Neural cell (in vitro differentiated cells): ENCODE data around the gene APOBEC3G. TPM values are rescaled to one million over a fixed set of nuclear protein-coding genes. Genes with fewer than 3 reads are reported as not detected.
A peak's percentile ranks its signal among the peaks of the same experiment; 100 is the strongest.

Experiments
- H2AFZ ChIP-seq: fragments of 200-600, 300-800 bp; sonication (generic), shearing (Covaris generic); 2 replicates; pipeline ENCODE4 v1.6.0; 2014; ENCODE audit warnings: low read depth, mild to moderate bottlenecking, antibody characterized with exemption, low read length, moderate library complexity
- H3F3A ChIP-seq: fragments of 200-600 bp; shearing (Covaris generic); 2 replicates; pipeline ENCODE4 v1.6.1; 2016; ENCODE audit warnings: mild to moderate bottlenecking, moderate library complexity, mixed read lengths, antibody characterized with exemption, low read length; ENCODE audit not compliant: insufficient read depth, poor library complexity, severe bottlenecking
- H3K27ac ChIP-seq: fragments of 200-600, 300-800 bp; sonication (generic), shearing (Covaris generic); 2 replicates; pipeline ENCODE4 v1.5.1; 2014; ENCODE audit warnings: mild to moderate bottlenecking, low read length, moderate library complexity
- H3K27me3 ChIP-seq: fragments of 300-800, 200-600 bp; sonication (generic), shearing (Covaris generic); 2 replicates; pipeline ENCODE4 v1.6.0; 2014; ENCODE audit warnings: mild to moderate bottlenecking, low read depth, low read length, moderate library complexity; ENCODE audit not compliant: insufficient read depth
- H3K36me3 ChIP-seq: fragments of 300-800, 200-600 bp; sonication (generic), shearing (Covaris generic); 2 replicates; pipeline ENCODE4 v1.5.1; 2014; ENCODE audit warnings: mild to moderate bottlenecking, antibody characterized with exemption, low read length, moderate library complexity; ENCODE audit not compliant: insufficient read depth
- H3K4me2 ChIP-seq: fragments of 300-800, 200-600 bp; sonication (generic), shearing (Covaris generic); 2 replicates; pipeline ENCODE4 v1.6.0; 2014; ENCODE audit warnings: mild to moderate bottlenecking, low read length
- H3K4me3 ChIP-seq: fragments of 300-800, 200-600 bp; sonication (generic), shearing (Covaris generic); 2 replicates; pipeline ENCODE4 v1.5.1; 2014; ENCODE audit warnings: mild to moderate bottlenecking, low read length, moderate library complexity
- H3K79me2 ChIP-seq: fragments of 200-600 bp; shearing (Covaris generic); replicated peaks from 2 replicates; pipeline ENCODE4 v1.6.0; 2014; ENCODE audit warnings: mild to moderate bottlenecking, low read length, moderate library complexity; ENCODE audit not compliant: insufficient read depth
- H3K9ac ChIP-seq: fragments of 300-800, 200-600 bp; sonication (generic), shearing (Covaris generic); 2 replicates; pipeline ENCODE4 v1.6.1; 2016; ENCODE audit warnings: mild to moderate bottlenecking, low read length, mixed read lengths
- H3K9me2 ChIP-seq: fragments of 200-600 bp; shearing (Covaris generic); 2 replicates; pipeline ENCODE4 v1.6.1; 2016; ENCODE audit warnings: mild to moderate bottlenecking, low read length, mixed read lengths; ENCODE audit not compliant: insufficient read depth
- H3K9me3 ChIP-seq: fragments of 200-600, 300-800 bp; sonication (generic), shearing (Covaris generic); 2 replicates; pipeline ENCODE4 v1.6.1; 2016; ENCODE audit warnings: mild to moderate bottlenecking, mixed run types, low read length, moderate library complexity, mixed read lengths
- H4K20me1 ChIP-seq: fragments of 200-600 bp; shearing (Covaris generic); 2 replicates; pipeline ENCODE4 v1.6.1; 2016; ENCODE audit warnings: mild to moderate bottlenecking, mixed run types; ENCODE audit not compliant: insufficient read depth
- CTCF ChIP-seq: fragments of 450-650 bp; IDR thresholded peaks from 2 replicates; pipeline ENCODE4 v1.5.1; 2014; ENCODE audit warnings: antibody characterized with exemption, mild to moderate bottlenecking, moderate library complexity; ENCODE audit not compliant: poor library complexity, severe bottlenecking
- EP300 ChIP-seq: fragments of 450-650 bp; conservative IDR thresholded peaks from 2 replicates; pipeline ENCODE4 v1.6.1; 2014; ENCODE audit warnings: antibody characterized with exemption, mild to moderate bottlenecking, moderate library complexity; ENCODE audit not compliant: poor library complexity, severe bottlenecking
- EZH2 ChIP-seq: fragments of 200-600, 300-800 bp; shearing (Covaris generic), sonication (generic); IDR thresholded peaks from 2 replicates; pipeline ENCODE4 v1.6.1; 2014; ENCODE audit warnings: antibody characterized with exemption, low read length, borderline replicate concordance, mild to moderate bottlenecking; ENCODE audit not compliant: insufficient read depth, poor library complexity, severe bottlenecking
- MXI1 ChIP-seq: fragments of 450-650 bp; conservative IDR thresholded peaks from 2 replicates; pipeline ENCODE4 v1.6.1; 2014; ENCODE audit warnings: antibody characterized with exemption, mild to moderate bottlenecking; ENCODE audit not compliant: poor library complexity, severe bottlenecking
- POLR2AphosphoS5 ChIP-seq: IDR thresholded peaks from 2 replicates; pipeline ENCODE4 v1.6.1; 2012
- RAD21 ChIP-seq: fragments of 450-650 bp; conservative IDR thresholded peaks from 2 replicates; pipeline ENCODE4 v1.6.1; 2014; ENCODE audit warnings: antibody characterized with exemption, mild to moderate bottlenecking, moderate library complexity
- REST ChIP-seq: IDR thresholded peaks from 2 replicates; pipeline ENCODE4 v1.6.1; 2012; ENCODE audit warnings: borderline replicate concordance
- SMC3 ChIP-seq: fragments of 450-650 bp; conservative IDR thresholded peaks from 2 replicates; pipeline ENCODE4 v1.6.1; 2014; ENCODE audit warnings: antibody characterized with exemption, mild to moderate bottlenecking, moderate library complexity; ENCODE audit not compliant: poor library complexity
- TAF1 ChIP-seq: IDR thresholded peaks from 2 replicates; pipeline ENCODE4 v1.6.1; 2012; ENCODE audit warnings: low read depth
- polyA plus RNA-seq: library from polyadenylated mRNA; depleted of rRNA; stranded (reverse); fragments of >200 nt; gene quantifications from 2 replicates; pipeline ENCODE4 v1.2.3, GENCODE V29; 2014

APOBEC3G gene
- polyA plus RNA-seq, 1 donor from 2014 or later: not detected

GRCh38 chr22:39134366-39135091, 57.5 kb downstream of the APOBEC3G start:
- Histone ChIP-seq H3K9me3 (no peaks in the 10 kb centered on the region), H3K27ac (no peak overlapping the region), H4K20me1 (no peaks in the 10 kb centered on the region), H3K4me2 (no peak overlapping the region), H3K4me3 (no peak overlapping the region), H3K36me3 (no peaks in the 10 kb centered on the region), H3K9ac (no peak overlapping the region), H3K79me2 (no peaks in the 10 kb centered on the region), H3K9me2 (no peaks in the 10 kb centered on the region), H2AFZ (no peak overlapping the region), H3F3A (no peaks in the 10 kb centered on the region), H3K27me3 (no peaks in the 10 kb centered on the region)
- no peak for TF ChIP-seq EZH2

GRCh38 chr22:39135092-39135896, 58.2 kb downstream of the APOBEC3G start:
- Histone ChIP-seq H3K9ac (no peak overlapping the region), H3K9me3 (no peaks in the 10 kb centered on the region), H3K27me3 (no peaks in the 10 kb centered on the region), H3K4me3 (no peak overlapping the region), H3K36me3 (no peaks in the 10 kb centered on the region), H3K27ac (no peak overlapping the region), H2AFZ (no peak overlapping the region), H4K20me1 (no peaks in the 10 kb centered on the region), H3K4me2 (no peak overlapping the region), H3F3A (no peaks in the 10 kb centered on the region), H3K79me2 (no peaks in the 10 kb centered on the region), H3K9me2 (no peaks in the 10 kb centered on the region)
- TF ChIP-seq REST (no peak), RAD21 (peak; percentile 58), SMC3 (peak; percentile 57), CTCF (peak; percentile 55), POLR2AphosphoS5 (no peak)

GRCh38 chr22:39136317-39136716, 59.2 kb downstream of the APOBEC3G start:
- Histone ChIP-seq H4K20me1 (no peaks in the 10 kb centered on the region), H3K27ac (no peak overlapping the region), H3K9me2 (no peaks in the 10 kb centered on the region), H3K27me3 (no peaks in the 10 kb centered on the region), H3K4me2 (no peak overlapping the region), H3K9ac (no peak overlapping the region), H3F3A (no peaks in the 10 kb centered on the region), H2AFZ (no peak overlapping the region), H3K79me2 (no peaks in the 10 kb centered on the region), H3K36me3 (no peaks in the 10 kb centered on the region), H3K4me3 (no peak overlapping the region), H3K9me3 (no peaks in the 10 kb centered on the region)
- no peak for TF ChIP-seq RAD21
- no peak for TF ChIP-seq REST
- TF ChIP-seq SMC3: no peak
- no peak for TF ChIP-seq EP300
- no peak for TF ChIP-seq MXI1
- TF ChIP-seq POLR2AphosphoS5: no peak
- no peak for TF ChIP-seq EZH2
- TF ChIP-seq TAF1: no peak
